AG04449 (cell line): Measurements from ENCODE around the gene PADI3.

Experiments
- CTCF ChIA-PET: fragments of 350-600 bp; formaldehyde crosslinking; extraction: SDS; loops from one replicate; lab custom pipeline; 2021; ENCODE audit warnings: antibody characterized with exemption; lab: Yijun Ruan, JAX
- POLR2A ChIA-PET: fragments of 400-600, 350-600 bp; formaldehyde crosslinking; extraction: SDS; loops from one replicate; lab custom pipeline; 2020; ENCODE audit warnings: antibody characterized with exemption, inconsistent platforms; lab: Yijun Ruan, JAX
- DNase-seq: peaks from one replicate; pipeline ENCODE4 v3.0.0-alpha.2; 2010; ENCODE audit warnings: low read depth, low spot score
- H3K4me3 ChIP-seq: 2 replicates; pipeline ENCODE4 v1.5.1; 2011; ENCODE audit warnings: low read depth, mild to moderate bottlenecking, control low read depth, low read length
- CTCF ChIP-seq: IDR thresholded peaks from one replicate; pipeline ENCODE4 v1.5.1; 2011; ENCODE audit warnings: mild to moderate bottlenecking, moderate library complexity, low read length, control low read depth, inconsistent platforms; ENCODE audit not compliant: insufficient read depth; ENCODE audit errors: missing control alignments

PADI3 gene

GRCh38 chr1:17264470-17264869 lies 15.6 kb downstream of the PADI3 start:
- POLR2A ChIA-PET = no interaction called here
- DNase-seq = no peak
- CTCF ChIA-PET = interaction anchor here (0.5 to 10.5 kb wide), 7 partner anchors 10 to 140 kb away, joined by 3 to 100 read pairs (median 3); partner anchors contain the start of gene PADI3
- no peak for TF ChIP-seq CTCF
- no peak overlapping the region for H3K4me3 ChIP-seq

GRCh38 chr1:17265162-17265561 lies 16.3 kb downstream of the PADI3 start:
- H3K4me3 ChIP-seq = no peak overlapping the region
- TF ChIP-seq CTCF = peak; percentile 0
- ChIA-PET POLR2A (no interaction called here), CTCF (interaction anchor here (0.5 to 10.5 kb wide), 7 partner anchors 9 to 140 kb away, joined by 3 to 100 read pairs (median 3); partner anchors contain the start of gene PADI3)
- no peak for DNase-seq

DNA sequence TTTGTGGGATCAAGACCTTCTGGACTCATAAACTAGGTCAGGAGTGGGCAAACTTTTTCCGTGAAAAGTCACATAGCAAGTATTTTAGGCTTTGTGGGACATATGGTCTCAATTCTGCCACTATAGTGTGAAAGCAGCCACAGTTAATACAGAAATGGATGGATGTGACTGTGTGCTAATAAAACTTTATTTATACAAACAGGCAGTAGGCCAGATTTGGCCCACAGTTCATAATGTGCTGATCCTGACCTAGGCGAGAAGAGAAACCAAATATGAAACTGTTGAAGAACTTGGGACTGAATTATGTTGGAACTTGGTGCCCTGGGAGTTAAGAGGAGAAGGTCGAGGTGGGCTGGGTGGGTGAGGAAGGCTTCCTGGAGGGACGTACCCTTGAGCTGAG lies 17.1 kb downstream of the PADI3 start:
- ChIA-PET POLR2A (no interaction called here), CTCF (interaction anchor here (0.8 to 10.5 kb wide), 4 partner anchors 8 to 206 kb away, joined by 3 to 100 read pairs (median 3); no protein-coding TSS in a partner anchor)
- TF ChIP-seq CTCF = no peak
- no peak for DNase-seq
- H3K4me3 ChIP-seq = no peak overlapping the region

- no peak for TF ChIP-seq CTCF
- ChIA-PET CTCF (interaction anchor here (1.3 to 6.7 kb wide), 4 partner anchors 9 to 145 kb away, joined by 3 to 100 read pairs (median 24); no protein-coding TSS in a partner anchor), POLR2A (no interaction called here)
- no peak for DNase-seq
- no peak overlapping the region for H3K4me3 ChIP-seq
These were observed 22.2 kb downstream of the PADI3 start for GRCh38 chr1:17270891-17271765.

- no peak for DNase-seq
These were observed 23.2 kb downstream of the PADI3 start for GRCh38 chr1:17272066-17272465.

More at GRCh38 chr1:17272066-17272465, 23.2 kb downstream of the PADI3 start:
- no peak overlapping the region for H3K4me3 ChIP-seq
- no peak for TF ChIP-seq CTCF
- ChIA-PET POLR2A (no interaction called here), CTCF (interaction anchor here (0.8 to 6.7 kb wide), 6 partner anchors 10 to 146 kb away, joined by 3 to 100 read pairs (median 5); no protein-coding TSS in a partner anchor)
